H1 (cell line): ENCODE results near the gene NRN1L. TPM values are rescaled to one million over a fixed set of nuclear protein-coding genes. Genes with fewer than 3 reads are reported as not detected.

Experiments
- RAD21 ChIP-seq, 2 experiments: IDR thresholded peaks in 1 of 2; conservative IDR thresholded peaks in 1 of 2; 2 replicates each; pipeline ENCODE4 v1.6.1; 2011; ENCODE audit warnings: low read depth in 2 of 2, low read length in 2 of 2, improper control_type of control experiment in 1 of 2, inconsistent platforms in 1 of 2, mild to moderate bottlenecking in 1 of 2, moderate library complexity in 1 of 2
- polyA plus RNA-seq, 7 experiments: library from polyadenylated mRNA; depleted of rRNA in 3 of 7; stranded (reverse) in 5 of 7; unstranded in 2 of 7; fragments of >200 nt in 5 of 7; fragments of 200-250 nt in 2 of 7; gene quantifications; 1 replicate in 5 of 7; 2 replicates in 1 of 7; 4 replicates in 1 of 7; pipeline versions ENCODE4 v1.2.1 to v1.2.3, GENCODE V29; 2011 to 2013; ENCODE audit warnings: missing spikeins in 2 of 7, mixed read lengths in 2 of 7
- total RNA-seq: library from RNA; stranded (reverse); fragmentation: NEBNext Ultra II Directional; extraction: Animal tissue kit (Norgen Biotek cat#: 25700); gene quantifications from 2 replicates; pipeline ENCODE4 v1.2.1, GENCODE V29; 2021
- TF ChIP-seq, protein P1 (sequence below): IDR thresholded peaks from 2 replicates; pipeline ENCODE4 v1.6.1; 2012; ENCODE audit warnings: inconsistent platforms

The NRN1L gene
- total and polyA plus RNA-seq, 2 of the 8 experiments (the other 6 are each of a cell fraction or from before 2014, with no cell fraction given), result 4.1 to 35.2 TPM

DNA sequence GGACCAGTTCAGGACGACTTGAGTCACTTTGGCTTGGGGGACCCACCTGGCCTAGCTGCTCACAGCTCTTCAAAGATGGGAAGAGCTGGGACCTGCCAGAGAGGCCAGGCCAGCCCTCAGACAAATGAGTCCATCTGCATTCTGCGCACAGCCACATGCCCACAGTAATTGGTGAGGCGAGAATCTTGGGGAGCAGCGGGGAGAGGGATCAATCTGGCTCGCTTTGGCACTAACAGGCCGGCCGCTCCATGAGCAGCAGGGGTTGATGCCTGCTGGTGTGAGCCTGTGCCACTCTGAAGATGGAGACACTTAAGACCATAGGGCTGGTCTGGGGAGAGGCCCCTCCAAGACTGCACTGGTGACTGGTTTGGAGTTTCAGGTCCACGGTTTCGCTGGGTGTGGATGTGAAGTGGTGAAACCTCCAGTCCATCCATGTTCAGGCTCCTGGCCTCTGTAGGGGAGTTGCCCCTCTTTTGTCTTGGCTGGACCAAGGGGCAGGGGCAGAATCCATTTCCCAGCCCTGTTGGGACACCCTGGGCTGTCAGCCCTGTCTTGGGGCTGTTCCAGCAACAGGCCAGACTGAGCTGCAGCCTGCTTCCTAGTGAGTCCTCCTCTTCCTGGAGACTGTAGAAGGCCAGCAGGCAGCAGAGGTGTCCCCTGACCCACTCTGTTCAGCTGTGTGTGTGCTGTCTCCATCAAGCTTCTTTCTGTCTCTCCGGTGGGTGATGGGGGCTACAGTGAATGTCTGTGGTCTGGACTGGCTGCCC, 39.6 kb downstream of the NRN1L start (continued):
- TF ChIP-seq, protein P1, sequence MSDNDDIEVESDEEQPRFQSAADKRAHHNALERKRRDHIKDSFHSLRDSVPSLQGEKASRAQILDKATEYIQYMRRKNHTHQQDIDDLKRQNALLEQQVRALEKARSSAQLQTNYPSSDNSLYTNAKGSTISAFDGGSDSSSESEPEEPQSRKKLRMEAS, result no peak
- no peak for TF ChIP-seq RAD21 (IDR thresholded peaks at IDR 0.05 in 1 of 2, conservative IDR thresholded peaks at IDR 0.05 in 1 of 2; ENCODE audit: low read depth in 2 of 2, low read length in 2 of 2)
